Parathyroid adenoma (tissue), 2 donors: ENCODE results near the gene ZNF529.
A peak's percentile ranks its signal among the peaks of the same experiment; 100 is the strongest.

Source experiments
- H2AFZ ChIP-seq: fragments of 300-600 bp; sonication (generic); one replicate; pipeline ENCODE4 v1.7.0; 2017; ENCODE audit warnings: antibody characterized with exemption, mild to moderate bottlenecking
- H3K27ac ChIP-seq: fragments of 300-600 bp; sonication (generic); one replicate; pipeline ENCODE4 v1.7.0; 2017
- H3K27me3 ChIP-seq: fragments of 300-600 bp; sonication (generic); one replicate; pipeline ENCODE4 v1.7.0; 2017; ENCODE audit warnings: low read length; ENCODE audit not compliant: control insufficient read depth, insufficient read depth
- H3K36me3 ChIP-seq: fragments of 300-600 bp; sonication (generic); one replicate; pipeline ENCODE4 v1.7.0; 2017; ENCODE audit warnings: low read length; ENCODE audit not compliant: control insufficient read depth, insufficient read depth
- H3K4me1 ChIP-seq: fragments of 300-600 bp; sonication (generic); one replicate; pipeline ENCODE4 v1.7.0; 2017; ENCODE audit warnings: control low read depth
- H3K4me2 ChIP-seq: fragments of 300-600 bp; sonication (generic); one replicate; pipeline ENCODE4 v1.7.0; 2017; ENCODE audit warnings: low read length
- H3K4me3 ChIP-seq: fragments of 300-600 bp; sonication (generic); one replicate; pipeline ENCODE4 v1.7.0; 2017; ENCODE audit warnings: low read depth, low read length
- H3K79me2 ChIP-seq: fragments of 300-600 bp; sonication (generic); one replicate; pipeline ENCODE4 v1.7.0; 2017; ENCODE audit warnings: control low read depth
- H3K9ac ChIP-seq: fragments of 300-600 bp; sonication (generic); one replicate; pipeline ENCODE4 v1.7.0; 2017; ENCODE audit warnings: mild to moderate bottlenecking
- H3K9me3 ChIP-seq: fragments of 300-600 bp; sonication (generic); one replicate; pipeline ENCODE4 v1.7.0; 2017; ENCODE audit warnings: low read length; ENCODE audit not compliant: control insufficient read depth
- CTCF ChIP-seq: fragments of 300-600 bp; sonication (generic); IDR thresholded peaks from one replicate; pipeline ENCODE4 v1.7.0; 2017; ENCODE audit warnings: antibody characterized with exemption, mild to moderate bottlenecking
- donor health status: primary hyperparathyroidism.

The ZNF529 gene

GRCh38 chr19:36528194-36528920 lies 44.7 kb downstream of the ZNF529 start, which contains the start of gene ZNF260:
ZNF260 (minus strand) TSS chr19:36528271; CDS start chr19:36515238, 13,033 bp downstream.
- Histone ChIP-seq H3K36me3 (no peaks in the 10 kb centered on the region), H3K4me1 (no peaks in the 10 kb centered on the region), H3K4me2 (peak within 1 kb of the TSS; percentile 67), H3K79me2 (peaks cover 15% of the 10 kb centered on the region), H3K9me3 (no peaks in the 10 kb centered on the region), H3K4me3 (peak within 1 kb of the TSS; percentile 92), H3K27ac (peak within 1 kb of the TSS; percentile 89), H2AFZ (peak within 1 kb of the TSS; percentile 96), H3K27me3 (no peaks in the 10 kb centered on the region), H3K9ac (peak within 1 kb of the TSS; percentile 39)
- peak; percentile 12 for TF ChIP-seq CTCF

- TF ChIP-seq CTCF, result no peak
- H3K36me3 ChIP-seq, result no peaks in the 10 kb centered on the region
- no peaks in the 10 kb centered on the region for H3K27me3 ChIP-seq
- H3K9ac ChIP-seq, result peak overlapping the region; percentile 39
- H3K4me3 ChIP-seq, result peak overlapping the region; percentile 92
- no peaks in the 10 kb centered on the region for H3K4me1 ChIP-seq
- H3K79me2 ChIP-seq, result peaks cover 15% of the 10 kb centered on the region
- peak overlapping the region; percentile 67 for H3K4me2 ChIP-seq
- peak overlapping the region; percentile 96 for H2AFZ ChIP-seq
- H3K27ac ChIP-seq, result peak overlapping the region; percentile 89
- no peaks in the 10 kb centered on the region for H3K9me3 ChIP-seq
These were observed 45.3 kb downstream of the ZNF529 start for GRCh38 chr19:36527873-36528193.

GRCh38 chr19:36527341-36527740 lies 45.8 kb downstream of the ZNF529 start:
- H3K36me3 ChIP-seq, result no peaks in the 10 kb centered on the region
- peaks cover 15% of the 10 kb centered on the region for H3K79me2 ChIP-seq
- H3K4me1 ChIP-seq, result no peaks in the 10 kb centered on the region
- no peaks in the 10 kb centered on the region for H3K27me3 ChIP-seq
- H3K4me3 ChIP-seq, result peak overlapping the region; percentile 92
- no peak overlapping the region for H3K9ac ChIP-seq
- H3K9me3 ChIP-seq, result no peaks in the 10 kb centered on the region
- no peak overlapping the region for H3K27ac ChIP-seq
- no peak for TF ChIP-seq CTCF
- peak overlapping the region; percentile 67 for H3K4me2 ChIP-seq
- peak overlapping the region; percentile 96 for H2AFZ ChIP-seq

- Histone ChIP-seq H3K4me1 (no peaks in the 10 kb centered on the region), H3K27ac (no peak overlapping the region), H2AFZ (no peak overlapping the region), H3K36me3 (no peaks in the 10 kb centered on the region), H3K9ac (no peak overlapping the region), H3K27me3 (no peaks in the 10 kb centered on the region), H3K79me2 (peaks cover 15% of the 10 kb centered on the region), H3K4me3 (no peak overlapping the region), H3K4me2 (no peak overlapping the region), H3K9me3 (no peaks in the 10 kb centered on the region)
- TF ChIP-seq CTCF, result no peak
These were observed 46.5 kb downstream of the ZNF529 start for GRCh38 chr19:36526581-36526980.

GRCh38 chr19:36524617-36525016 lies 48.5 kb downstream of the ZNF529 start:
- H3K36me3 ChIP-seq, result no peaks in the 10 kb centered on the region
- no peak overlapping the region for H3K27ac ChIP-seq
- peaks cover 15% of the 10 kb centered on the region for H3K79me2 ChIP-seq
- no peak overlapping the region for H3K4me2 ChIP-seq
- H3K9ac ChIP-seq, result no peak overlapping the region
- no peak overlapping the region for H2AFZ ChIP-seq
- H3K4me3 ChIP-seq, result no peak overlapping the region
- no peaks in the 10 kb centered on the region for H3K4me1 ChIP-seq
- no peaks in the 10 kb centered on the region for H3K27me3 ChIP-seq
- TF ChIP-seq CTCF, result no peak
- H3K9me3 ChIP-seq, result no peaks in the 10 kb centered on the region
